GM18867 (cell line): Measurements from ENCODE around the gene STIMATE.

ENCODE experiments used
- ATAC-seq: cut with Tn5 transposase; IDR thresholded peaks from one replicate; pipeline ENCODE4 v1.9.1; 2021; ENCODE audit warnings: mild to moderate bottlenecking, moderate library complexity; ENCODE audit not compliant: unreplicated experiment

Gene STIMATE

GRCh38 chr3:52793702-52794611, 103.4 kb downstream of the STIMATE start:
- ATAC-seq: no peak

- ATAC-seq: no peak
Observed at GRCh38 chr3:52792961-52793695, 104.2 kb downstream of the STIMATE start.

GRCh38 chr3:52792413-52792812, 104.9 kb downstream of the STIMATE start:
- no peak for ATAC-seq

- no peak for ATAC-seq
Observed at GRCh38 chr3:52791928-52792327, 105.4 kb downstream of the STIMATE start.

- ATAC-seq: no peak
Observed at GRCh38 chr3:52791366-52791765, 106.0 kb downstream of the STIMATE start.

- no peak for ATAC-seq
Observed at GRCh38 chr3:52790741-52791140, 106.6 kb downstream of the STIMATE start.

GRCh38 chr3:52790337-52790736, 107.0 kb downstream of the STIMATE start:
- ATAC-seq: no peak

- no peak for ATAC-seq
Observed at GRCh38 chr3:52789746-52790040, 107.7 kb downstream of the STIMATE start.

GRCh38 chr3:52788890-52789745, 108.2 kb downstream of the STIMATE start:
- ATAC-seq: no peak

GRCh38 chr3:52787672-52788625, 109.4 kb downstream of the STIMATE start:
- no peak for ATAC-seq

GRCh38 chr3:52787246-52787645, 110.1 kb downstream of the STIMATE start:
- no peak for ATAC-seq
